Spleen (tissue), 7 donors: Measurements from ENCODE around the gene AKAP13.

Source experiments
- POLR2A ChIP-seq, 3 donors: fragments of 450-650 bp; IDR thresholded peaks; one replicate each; pipeline ENCODE4 v1.5.1; 2017; ENCODE audit warnings: antibody characterized with exemption in 3 of 3, mild to moderate bottlenecking in 1 of 3
- POLR2AphosphoS5 ChIP-seq, 3 donors: sonication (generic); formaldehyde crosslinking; IDR thresholded peaks; one replicate each; pipeline ENCODE4 v1.5.1; 2017; ENCODE audit warnings: antibody characterized with exemption in 3 of 3
- TF ChIP-seq, protein P1 (sequence below), 11 experiments: fragments of 200-600 bp in 7 of 11; fragments of 450-650 bp in 4 of 11; sonication (generic) in 4 of 11; IDR thresholded peaks in 8 of 11; conservative IDR thresholded peaks in 3 of 11; 1 replicate in 7 of 11; 2 replicates in 4 of 11; pipeline versions ENCODE4 v1.4.0 to v1.8.0; 2016 to 2021; ENCODE audit warnings: antibody characterized with exemption in 11 of 11, inconsistent platforms in 4 of 11, mild to moderate bottlenecking in 1 of 11
- donor health status: DM: no; HTN: no; CAD: no; lungs with moderate emphysema.
- donor health status: DM: no; HTN: no; CAD: no.
- donor health status: DM: no; HTN: no; CAD: no.

DNA sequence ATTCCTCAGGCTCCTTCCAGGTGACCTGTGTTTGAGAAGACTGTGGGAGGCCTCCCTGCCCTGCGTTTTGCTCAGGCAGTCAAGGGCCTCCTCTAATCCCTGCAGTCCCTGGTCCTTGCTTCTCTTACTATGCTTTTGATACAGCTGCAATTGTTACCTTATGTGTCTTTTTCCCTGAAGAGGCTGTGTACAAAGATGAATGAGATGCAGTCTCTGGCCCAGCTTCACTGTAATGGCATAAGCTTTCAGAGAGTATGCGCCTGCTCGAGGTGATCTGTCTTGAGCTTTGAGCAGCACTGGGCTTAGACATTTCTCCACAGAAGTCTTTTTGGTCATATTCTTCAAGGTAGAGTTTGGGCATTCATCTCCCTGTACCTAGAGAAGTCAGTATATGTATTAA lies 129.6 kb downstream of the AKAP13 start:
- TF ChIP-seq, protein P1, sequence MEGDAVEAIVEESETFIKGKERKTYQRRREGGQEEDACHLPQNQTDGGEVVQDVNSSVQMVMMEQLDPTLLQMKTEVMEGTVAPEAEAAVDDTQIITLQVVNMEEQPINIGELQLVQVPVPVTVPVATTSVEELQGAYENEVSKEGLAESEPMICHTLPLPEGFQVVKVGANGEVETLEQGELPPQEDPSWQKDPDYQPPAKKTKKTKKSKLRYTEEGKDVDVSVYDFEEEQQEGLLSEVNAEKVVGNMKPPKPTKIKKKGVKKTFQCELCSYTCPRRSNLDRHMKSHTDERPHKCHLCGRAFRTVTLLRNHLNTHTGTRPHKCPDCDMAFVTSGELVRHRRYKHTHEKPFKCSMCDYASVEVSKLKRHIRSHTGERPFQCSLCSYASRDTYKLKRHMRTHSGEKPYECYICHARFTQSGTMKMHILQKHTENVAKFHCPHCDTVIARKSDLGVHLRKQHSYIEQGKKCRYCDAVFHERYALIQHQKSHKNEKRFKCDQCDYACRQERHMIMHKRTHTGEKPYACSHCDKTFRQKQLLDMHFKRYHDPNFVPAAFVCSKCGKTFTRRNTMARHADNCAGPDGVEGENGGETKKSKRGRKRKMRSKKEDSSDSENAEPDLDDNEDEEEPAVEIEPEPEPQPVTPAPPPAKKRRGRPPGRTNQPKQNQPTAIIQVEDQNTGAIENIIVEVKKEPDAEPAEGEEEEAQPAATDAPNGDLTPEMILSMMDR (IDR thresholded peaks at IDR 0.05 in 8 of 11, conservative IDR thresholded peaks at IDR 0.05 in 3 of 11): no peak
- no peak for TF ChIP-seq POLR2A (IDR thresholded peaks at IDR 0.05)
- TF ChIP-seq POLR2AphosphoS5 (IDR thresholded peaks at IDR 0.05): no peak
